ENCODE measurements around the gene TTLL11. TPM values are rescaled to one million over a fixed set of nuclear protein-coding genes. Genes with fewer than 3 reads are reported as not detected.
A peak's percentile ranks its signal among the peaks of the same experiment; 100 is the strongest.

TTLL11 gene
- total RNA-seq, 1 experiment from 2014 or later: 1.5 TPM

- no peak overlapping the region for H4K91ac ChIP-seq (ENCODE audit: insufficient read length, low read depth, low read length)
- H3K23ac ChIP-seq (ENCODE audit: insufficient read length, low read depth, low read length): no peak overlapping the region
- H2AFZ ChIP-seq (ENCODE audit: low read length): no peak overlapping the region
- no peak overlapping the region for H2BK5ac ChIP-seq (ENCODE audit: insufficient read length, low read length)
- no peak overlapping the region for H3K4ac ChIP-seq (ENCODE audit: low read depth, low read length)
- no peak overlapping the region for H4K5ac ChIP-seq (ENCODE audit: insufficient read length, low read depth, low read length)
- no peak for TF ChIP-seq CTCF (conservative IDR thresholded peaks at IDR 0.05)
- no peak overlapping the region for H3T11ph ChIP-seq (ENCODE audit: low read length)
- no peaks in the 10 kb centered on the region for H3K27me3 ChIP-seq (ENCODE audit: insufficient read depth, low read length)
- Mint-ChIP-seq H3K36me3 (ENCODE audit: insufficient read depth in 1 of 3, low read depth in 3 of 3) (peaks cover 15 to 35% (median 26%) of the 10 kb centered on the region in 3 experiments; a peak in 6 of 7 replicates), H3K27me3 (ENCODE audit: low read depth) (no peaks in the 10 kb centered on the region; the same call in 1 of the 2 replicates), H3K27ac (peak overlapping the region in 1 of 3 experiments; percentile 68; a peak in 2 of 7 replicates), H3K4me3 (no peak overlapping the region), H3K4me1 (peaks cover 50 to 53% of the 10 kb centered on the region in 2 experiments), H3K9me3 (no peaks in the 10 kb centered on the region; a peak in 1 of 5 replicates)
- no peak overlapping the region for H3K56ac ChIP-seq (ENCODE audit: insufficient read length, low read depth, low read length)
- peaks cover 2% of the 10 kb centered on the region; the same call in 1 of the 2 replicates for H3K4me1 ChIP-seq (ENCODE audit: insufficient read depth, low read length)
- no peak overlapping the region for H3K27ac ChIP-seq (ENCODE audit: insufficient read length, low read depth, low read length)
- H3K9me3 ChIP-seq (ENCODE audit: control insufficient read depth, low read depth, low read length): no peaks in the 10 kb centered on the region
- H4K8ac ChIP-seq (replicated peaks; ENCODE audit: insufficient read length, low read depth, low read length): no peak overlapping the region
- H3K79me1 ChIP-seq (ENCODE audit: insufficient read depth, low read depth, low read length, poor library complexity, severe bottlenecking): no peaks in the 10 kb centered on the region
- no peak overlapping the region for H2BK15ac ChIP-seq (ENCODE audit: low read depth, low read length)
- peak; percentile 46 for DNase-seq
- no peak overlapping the region for H3K9ac ChIP-seq (ENCODE audit: extremely low read depth, insufficient read length, low read length)
- no peaks in the 10 kb centered on the region for H3K79me2 ChIP-seq (ENCODE audit: insufficient read depth, low read length)
- no peak overlapping the region for H2AK5ac ChIP-seq (ENCODE audit: insufficient read length, low read length)
- H3K23me2 ChIP-seq (ENCODE audit: insufficient read length, low read depth, low read length, poor library complexity, severe bottlenecking): no peaks in the 10 kb centered on the region
- no peak overlapping the region for H2BK120ac ChIP-seq (ENCODE audit: low read depth, low read length, poor library complexity, severe bottlenecking)
- H4K20me1 ChIP-seq (ENCODE audit: control insufficient read depth, insufficient read depth, insufficient read length): no peaks in the 10 kb centered on the region
- no peak overlapping the region for H3K14ac ChIP-seq (ENCODE audit: insufficient read depth, low read length)
- no CpG with 5 or more reads among the region's 26 CpGs for WGBS (ENCODE audit: extremely low coverage, insufficient read length, low lambda C conversion rate)
- no peak overlapping the region for H3K18ac ChIP-seq (ENCODE audit: insufficient read length, low read depth, low read length)
- no peak overlapping the region for H3K4me2 ChIP-seq (ENCODE audit: insufficient read depth, insufficient read length, low read length)
- no peak overlapping the region for H2BK20ac ChIP-seq (ENCODE audit: low read depth, low read length, poor library complexity, severe bottlenecking)
- no peak overlapping the region for H2BK12ac ChIP-seq (ENCODE audit: insufficient read length, low read depth, low read length)
Measured at GRCh38 chr9:121783521-121784507, 309.3 kb downstream of the TTLL11 start.

All from H9 (cell line).